ENCODE results near the gene PARP11. TPM values are rescaled to one million over a fixed set of nuclear protein-coding genes. Genes with fewer than 3 reads are reported as not detected.

The PARP11 gene
- total and polyA plus RNA-seq, 9 donors: 5.0 to 10.4 (median 6.2) TPM

DNA sequence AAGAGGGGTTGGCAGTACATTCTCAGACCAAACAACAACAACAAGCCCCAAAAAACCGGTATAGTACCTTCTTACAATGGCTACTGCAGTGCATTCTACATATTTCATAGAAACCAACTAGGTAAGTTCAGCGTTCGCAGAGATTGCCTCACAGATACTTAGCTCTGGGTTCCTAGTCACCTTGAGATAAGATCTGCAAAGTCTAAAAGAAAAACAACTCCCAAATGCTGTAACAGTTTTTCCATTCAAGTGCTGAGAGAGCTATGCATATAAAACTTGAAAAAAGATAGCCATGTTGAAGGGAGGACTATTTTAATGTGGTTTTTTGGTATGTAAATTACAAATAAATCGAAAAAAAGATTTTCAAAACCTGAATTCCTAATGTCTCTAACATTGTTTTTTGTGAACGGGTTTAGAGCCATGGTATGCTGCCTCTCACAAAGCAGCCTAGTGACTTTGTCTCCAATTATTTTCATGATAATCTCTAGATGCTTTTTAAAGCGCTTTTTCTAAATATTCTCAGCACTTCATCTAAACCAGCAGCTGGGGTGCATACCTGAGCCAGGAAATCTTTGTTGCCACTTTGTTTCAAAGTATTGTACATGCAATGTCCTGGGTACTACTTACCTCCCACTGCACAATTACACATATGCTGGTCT lies 63.7 kb downstream of the PARP11 start:
- Histone ChIP-seq H3K36me3 (ENCODE audit: control insufficient read depth, insufficient read depth, low read length) (peaks cover 14% of the 10 kb centered on the region), H3K27ac (ENCODE audit: low read length) (no peak overlapping the region), H3K4me3 (ENCODE audit: low read length) (no peak overlapping the region), H3K4me1 (ENCODE audit: control insufficient read depth, insufficient read depth, low read length) (no peaks in the 10 kb centered on the region), H3K9me3 (replicated peaks; ENCODE audit: control insufficient read depth, low read depth, low read length) (no peaks in the 10 kb centered on the region), H3K27me3 (ENCODE audit: control insufficient read depth, insufficient read depth, low read length) (no peaks in the 10 kb centered on the region)
- DNase-seq: no peak
- 83% methylated on average over 1 of the region's 6 CpGs for WGBS (ENCODE audit: insufficient coverage)

DNA sequence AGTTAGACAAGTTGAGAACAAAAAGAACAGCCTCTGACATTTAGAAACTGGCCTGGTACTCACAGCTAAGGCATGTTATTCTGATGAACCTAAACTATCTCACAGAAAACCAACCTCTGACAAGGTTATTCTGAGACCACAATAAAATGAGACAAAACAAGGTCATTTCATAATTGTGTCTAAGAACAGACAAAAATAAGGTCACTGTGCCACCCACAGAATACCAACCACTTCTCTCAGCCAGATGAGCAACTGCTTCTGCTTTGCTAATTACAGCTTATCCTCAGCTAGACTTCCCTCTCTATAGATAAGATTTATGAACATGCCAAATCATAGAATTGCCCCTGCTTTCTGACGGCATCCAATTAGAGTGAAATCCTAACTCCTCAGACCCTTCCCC lies 68.1 kb downstream of the PARP11 start:
- no peaks in the 10 kb centered on the region for H3K4me1 ChIP-seq (ENCODE audit: control insufficient read depth, insufficient read depth, low read length)
- DNase-seq: no peak
- H3K36me3 ChIP-seq (ENCODE audit: control insufficient read depth, insufficient read depth, low read length): peaks cover 12% of the 10 kb centered on the region
- no peaks in the 10 kb centered on the region for H3K27me3 ChIP-seq (ENCODE audit: control insufficient read depth, insufficient read depth, low read length)
- no peaks in the 10 kb centered on the region for H3K9me3 ChIP-seq (replicated peaks; ENCODE audit: control insufficient read depth, low read depth, low read length)
- H3K27ac ChIP-seq (ENCODE audit: low read length): no peak overlapping the region
- WGBS (ENCODE audit: insufficient coverage): 71% methylated on average over 1 of the region's 1 CpG
- no peak overlapping the region for H3K4me3 ChIP-seq (ENCODE audit: low read length)

DNA sequence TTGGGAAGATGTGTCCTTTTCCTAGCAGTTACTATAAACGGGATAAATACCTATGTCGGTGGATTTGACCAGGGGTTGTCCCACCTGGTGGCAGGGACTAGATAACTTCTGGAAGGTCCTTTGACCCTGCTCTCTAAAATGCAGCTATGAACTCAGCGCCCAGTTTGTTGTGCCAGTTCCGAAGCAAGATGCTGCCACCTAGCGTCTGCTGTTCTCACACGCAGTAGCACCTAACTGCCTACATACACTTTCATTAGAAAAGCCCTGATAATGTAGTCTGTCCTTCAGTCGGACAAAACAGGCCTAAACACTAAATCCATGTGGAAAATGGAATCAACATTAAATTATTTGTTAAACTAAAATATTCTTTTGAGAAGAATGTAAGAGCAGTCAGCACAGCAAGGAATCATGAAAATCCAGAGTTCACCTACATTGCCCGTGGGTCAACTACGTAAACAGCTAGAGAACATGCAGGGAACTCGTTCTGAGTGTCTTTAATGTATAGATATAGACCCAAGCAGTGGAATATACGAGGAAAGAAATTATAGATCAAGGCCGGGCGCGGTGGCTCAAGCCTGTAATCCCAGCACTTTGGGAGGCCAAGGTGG lies 69.2 kb downstream of the PARP11 start:
- peak; percentile 82 for DNase-seq
- Histone ChIP-seq H3K27me3 (ENCODE audit: control insufficient read depth, insufficient read depth, low read length) (no peaks in the 10 kb centered on the region), H3K9me3 (replicated peaks; ENCODE audit: control insufficient read depth, low read depth, low read length) (no peaks in the 10 kb centered on the region), H3K4me1 (ENCODE audit: control insufficient read depth, insufficient read depth, low read length) (no peaks in the 10 kb centered on the region), H3K36me3 (ENCODE audit: control insufficient read depth, insufficient read depth, low read length) (peaks cover 12% of the 10 kb centered on the region), H3K4me3 (ENCODE audit: low read length) (no peak overlapping the region), H3K27ac (ENCODE audit: low read length) (no peak overlapping the region)
- 45% methylated on average over 10 of the region's 14 CpGs for WGBS (ENCODE audit: insufficient coverage)

- Histone ChIP-seq H3K27me3 (ENCODE audit: control insufficient read depth, insufficient read depth, low read length) (no peaks in the 10 kb centered on the region), H3K36me3 (ENCODE audit: control insufficient read depth, insufficient read depth, low read length) (peaks cover 8% of the 10 kb centered on the region), H3K27ac (ENCODE audit: low read length) (no peak overlapping the region), H3K4me3 (ENCODE audit: low read length) (no peak overlapping the region), H3K9me3 (replicated peaks; ENCODE audit: control insufficient read depth, low read depth, low read length) (no peaks in the 10 kb centered on the region), H3K4me1 (ENCODE audit: control insufficient read depth, insufficient read depth, low read length) (no peaks in the 10 kb centered on the region)
- WGBS (ENCODE audit: insufficient coverage): 53% methylated on average over 3 of the region's 5 CpGs
- DNase-seq: peak; percentile 11
Measured at GRCh38 chr12:3802721-3803120, 70.5 kb downstream of the PARP11 start.

DNA sequence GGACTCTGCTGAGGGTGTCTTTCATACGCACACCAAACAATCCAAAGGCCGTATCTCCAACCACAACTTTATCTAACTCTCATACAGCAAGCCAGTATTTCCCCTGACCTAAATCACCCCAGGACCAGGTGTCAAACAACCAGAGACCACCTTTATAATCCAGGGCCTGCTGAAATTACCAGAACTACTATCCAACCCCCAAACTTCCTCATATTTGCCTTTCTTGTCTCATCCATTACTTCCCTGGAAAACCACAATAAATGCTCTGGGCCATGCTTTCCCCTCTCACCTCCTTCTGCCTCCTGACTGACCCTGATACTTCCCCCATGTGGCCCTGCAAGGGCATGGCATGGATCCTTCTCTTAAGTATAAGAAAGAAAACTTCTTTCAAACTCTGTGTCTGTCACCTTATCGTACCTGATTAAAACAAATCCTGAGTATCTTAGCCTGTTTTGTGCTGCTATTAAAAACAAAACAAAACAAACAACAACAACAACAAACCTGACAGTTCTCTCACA lies 75.6 kb downstream of the PARP11 start:
- 96% methylated on average over 2 of the region's 3 CpGs for WGBS (ENCODE audit: insufficient coverage)
- no peaks in the 10 kb centered on the region for H3K36me3 ChIP-seq (ENCODE audit: control insufficient read depth, insufficient read depth, low read length)
- H3K27me3 ChIP-seq (ENCODE audit: control insufficient read depth, insufficient read depth, low read length): no peaks in the 10 kb centered on the region
- H3K9me3 ChIP-seq (replicated peaks; ENCODE audit: control insufficient read depth, low read depth, low read length): no peaks in the 10 kb centered on the region
- H3K27ac ChIP-seq (ENCODE audit: low read length): no peak overlapping the region
- no peak for DNase-seq
- no peaks in the 10 kb centered on the region for H3K4me1 ChIP-seq (ENCODE audit: control insufficient read depth, insufficient read depth, low read length)
- no peak overlapping the region for H3K4me3 ChIP-seq (ENCODE audit: low read length)

GRCh38 chr12:3795492-3796133 lies 77.6 kb downstream of the PARP11 start:
- no peaks in the 10 kb centered on the region for H3K27me3 ChIP-seq (ENCODE audit: control insufficient read depth, insufficient read depth, low read length)
- no peaks in the 10 kb centered on the region for H3K36me3 ChIP-seq (ENCODE audit: control insufficient read depth, insufficient read depth, low read length)
- H3K4me3 ChIP-seq (ENCODE audit: low read length): no peak overlapping the region
- no CpG with 5 or more reads among the region's 5 CpGs for whole genome bisulfite sequencing (ENCODE audit: insufficient coverage)
- H3K27ac ChIP-seq (ENCODE audit: low read length): no peak overlapping the region
- H3K4me1 ChIP-seq (ENCODE audit: control insufficient read depth, insufficient read depth, low read length): no peaks in the 10 kb centered on the region
- H3K9me3 ChIP-seq (replicated peaks; ENCODE audit: control insufficient read depth, low read depth, low read length): no peaks in the 10 kb centered on the region
- no peak for DNase-seq

GRCh38 chr12:3795066-3795465 lies 78.1 kb downstream of the PARP11 start:
- no peaks in the 10 kb centered on the region for H3K27me3 ChIP-seq (ENCODE audit: control insufficient read depth, insufficient read depth, low read length)
- no CpG with 5 or more reads among the region's 2 CpGs for WGBS (ENCODE audit: insufficient coverage)
- no peak for DNase-seq
- H3K27ac ChIP-seq (ENCODE audit: low read length): no peak overlapping the region
- H3K4me3 ChIP-seq (ENCODE audit: low read length): no peak overlapping the region
- no peaks in the 10 kb centered on the region for H3K9me3 ChIP-seq (replicated peaks; ENCODE audit: control insufficient read depth, low read depth, low read length)
- no peaks in the 10 kb centered on the region for H3K4me1 ChIP-seq (ENCODE audit: control insufficient read depth, insufficient read depth, low read length)
- H3K36me3 ChIP-seq (ENCODE audit: control insufficient read depth, insufficient read depth, low read length): no peaks in the 10 kb centered on the region

GRCh38 chr12:3792623-3793288 lies 80.4 kb downstream of the PARP11 start:
- WGBS (ENCODE audit: insufficient coverage): 86% methylated on average over 1 of the region's 10 CpGs
- DNase-seq: no peak
- Histone ChIP-seq H3K4me3 (ENCODE audit: low read length) (no peak overlapping the region), H3K27me3 (ENCODE audit: control insufficient read depth, insufficient read depth, low read length) (no peaks in the 10 kb centered on the region), H3K36me3 (ENCODE audit: control insufficient read depth, insufficient read depth, low read length) (no peaks in the 10 kb centered on the region), H3K27ac (ENCODE audit: low read length) (no peak overlapping the region), H3K4me1 (ENCODE audit: control insufficient read depth, insufficient read depth, low read length) (no peaks in the 10 kb centered on the region), H3K9me3 (replicated peaks; ENCODE audit: control insufficient read depth, low read depth, low read length) (peaks cover 3% of the 10 kb centered on the region)

DNA sequence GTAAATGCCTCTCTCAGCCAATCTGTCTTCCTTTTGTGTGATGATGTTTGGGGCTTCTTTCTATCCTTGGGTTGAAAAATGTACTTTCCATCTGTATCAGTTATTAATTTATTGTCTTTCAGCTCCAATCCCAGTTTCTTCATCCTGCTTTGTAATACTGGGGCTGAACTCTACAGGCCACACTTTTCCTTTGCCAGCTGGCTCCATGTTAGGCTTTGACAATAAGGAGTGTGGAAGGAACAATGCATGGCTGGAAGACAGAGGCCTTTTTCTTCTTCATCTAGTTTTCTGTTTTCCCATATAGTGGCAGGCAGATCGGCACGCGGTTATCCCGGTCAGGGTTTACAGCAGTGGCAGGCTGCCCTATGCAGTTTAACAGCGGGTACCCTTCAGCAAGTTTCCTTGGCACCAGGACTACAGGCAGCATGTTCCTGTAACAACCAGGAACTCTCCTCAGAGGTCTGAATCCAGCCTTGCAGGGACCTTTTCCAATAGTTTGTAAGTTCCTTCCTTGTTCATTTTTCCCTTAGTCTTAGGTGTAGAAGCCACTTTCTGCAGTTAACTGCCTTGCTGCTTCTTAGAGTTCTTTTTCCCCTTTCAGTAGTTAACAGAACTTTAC lies 81.8 kb downstream of the PARP11 start:
- WGBS (ENCODE audit: insufficient coverage): 62% methylated on average over 5 of the region's 5 CpGs
- Histone ChIP-seq H3K36me3 (ENCODE audit: control insufficient read depth, insufficient read depth, low read length) (no peaks in the 10 kb centered on the region), H3K4me1 (ENCODE audit: control insufficient read depth, insufficient read depth, low read length) (no peaks in the 10 kb centered on the region), H3K9me3 (replicated peaks; ENCODE audit: control insufficient read depth, low read depth, low read length) (peaks cover 3% of the 10 kb centered on the region), H3K27me3 (ENCODE audit: control insufficient read depth, insufficient read depth, low read length) (no peaks in the 10 kb centered on the region), H3K27ac (ENCODE audit: low read length) (no peak overlapping the region), H3K4me3 (ENCODE audit: low read length) (no peak overlapping the region)
- peak; percentile 75 for DNase-seq

DNA sequence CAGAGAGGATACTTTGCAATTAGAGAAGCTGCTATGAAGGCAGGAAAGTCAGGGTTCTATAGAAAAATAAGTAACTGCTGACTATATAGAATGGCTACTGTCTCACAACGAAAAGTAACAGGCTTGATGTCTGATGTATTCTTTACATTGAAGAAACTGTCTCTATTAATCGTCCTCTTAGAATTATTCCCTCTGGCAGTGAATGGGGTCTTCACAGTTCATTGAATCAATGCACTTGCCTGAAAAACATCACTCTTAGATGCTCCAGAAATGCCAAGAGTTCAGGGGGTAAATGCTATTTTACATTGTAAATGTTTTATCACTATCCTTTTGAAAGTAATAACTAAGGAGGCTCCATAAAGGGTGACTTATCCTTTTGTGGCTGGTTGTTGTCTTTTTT lies 82.6 kb downstream of the PARP11 start:
- WGBS (ENCODE audit: insufficient coverage): no CpG with 5 or more reads among the region's 2 CpGs
- no peak for DNase-seq

More for the DNA sequence above, 82.6 kb downstream of the PARP11 start:
- H3K27me3 ChIP-seq (ENCODE audit: control insufficient read depth, insufficient read depth, low read length): no peaks in the 10 kb centered on the region
- no peak overlapping the region for H3K27ac ChIP-seq (ENCODE audit: low read length)
- H3K9me3 ChIP-seq (replicated peaks; ENCODE audit: control insufficient read depth, low read depth, low read length): peaks cover 3% of the 10 kb centered on the region
- H3K4me1 ChIP-seq (ENCODE audit: control insufficient read depth, insufficient read depth, low read length): no peaks in the 10 kb centered on the region
- no peak overlapping the region for H3K4me3 ChIP-seq (ENCODE audit: low read length)
- no peaks in the 10 kb centered on the region for H3K36me3 ChIP-seq (ENCODE audit: control insufficient read depth, insufficient read depth, low read length)

All from muscle of leg (tissue), 11 donors.